DMS53 (cell line): Measurements from ENCODE around the gene NET1.

Experiments used
- DNase-seq: peaks from one replicate; lab custom pipeline; 2025; lab: John Stamatoyannopoulos, UW

Gene NET1

DNA sequence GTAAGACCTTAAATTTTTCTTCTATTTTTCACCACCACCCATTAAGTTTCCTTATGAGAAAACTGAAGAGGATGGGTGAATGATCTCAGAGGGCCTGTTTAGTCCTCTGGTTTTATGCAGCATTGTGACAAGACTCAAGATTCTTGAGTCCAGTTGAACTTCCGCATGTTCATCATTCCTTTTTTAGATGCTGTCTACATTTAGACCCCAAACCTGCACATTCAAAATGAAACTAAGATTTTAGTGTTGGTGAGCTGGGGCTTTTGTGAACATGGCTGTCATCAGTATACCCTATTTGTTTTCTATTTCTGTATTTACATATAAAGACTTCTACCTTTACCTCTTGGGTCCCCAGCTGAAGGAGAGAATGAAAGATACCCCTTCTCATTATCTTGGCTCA lies 31.1 kb downstream of the NET1 start:
- no peak for DNase-seq

DNA sequence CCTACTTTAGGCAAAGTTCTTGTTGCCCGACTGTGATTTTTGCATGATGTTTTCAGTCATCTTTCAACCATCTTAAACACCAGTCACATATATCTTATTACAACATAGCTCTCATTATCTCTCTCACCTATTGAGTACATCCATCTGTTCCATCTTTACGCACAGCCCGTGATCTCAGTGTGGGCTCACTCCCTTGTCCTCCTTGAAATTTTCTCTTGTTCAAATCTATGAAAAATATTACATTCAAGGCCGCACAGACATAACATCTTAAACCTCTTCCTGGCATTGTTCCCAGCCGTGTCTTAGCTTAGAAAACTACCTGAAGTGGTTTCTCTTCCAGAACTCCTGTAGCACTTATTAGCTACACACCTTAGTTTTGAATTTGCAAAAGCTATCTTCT lies 32.6 kb downstream of the NET1 start:
- DNase-seq: no peak

DNA sequence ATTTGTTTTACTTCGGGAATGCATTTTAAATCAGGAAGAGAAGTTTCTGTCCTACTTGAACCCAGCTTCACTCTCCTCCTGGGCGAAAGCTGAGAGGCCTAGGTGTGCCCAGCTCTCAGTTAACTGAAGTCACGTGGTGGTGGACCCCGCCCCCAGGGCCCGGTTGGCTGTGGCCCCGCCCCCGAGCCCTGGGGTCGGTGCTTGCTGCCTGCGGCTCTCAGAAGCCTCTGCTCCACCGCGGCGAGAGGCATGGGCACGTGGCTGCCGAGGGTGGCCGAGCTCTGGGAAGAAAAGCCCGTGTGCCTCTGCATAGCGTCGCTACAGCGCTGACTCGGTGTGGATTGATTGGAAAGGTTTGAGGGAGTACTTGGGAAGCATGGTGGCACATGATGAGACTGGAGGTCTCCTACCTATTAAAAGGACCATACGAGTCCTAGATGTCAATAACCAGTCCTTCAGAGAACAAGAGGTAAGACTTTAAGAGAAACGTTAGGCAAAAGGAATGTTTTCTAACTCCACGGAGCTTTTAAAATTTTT lies 34.1 kb downstream of the NET1 start:
- DNase-seq: peak; percentile 99

- DNase-seq: peak; percentile 45
These were observed 34.7 kb downstream of the NET1 start for GRCh38 chr10:5447056-5447455.

DNA sequence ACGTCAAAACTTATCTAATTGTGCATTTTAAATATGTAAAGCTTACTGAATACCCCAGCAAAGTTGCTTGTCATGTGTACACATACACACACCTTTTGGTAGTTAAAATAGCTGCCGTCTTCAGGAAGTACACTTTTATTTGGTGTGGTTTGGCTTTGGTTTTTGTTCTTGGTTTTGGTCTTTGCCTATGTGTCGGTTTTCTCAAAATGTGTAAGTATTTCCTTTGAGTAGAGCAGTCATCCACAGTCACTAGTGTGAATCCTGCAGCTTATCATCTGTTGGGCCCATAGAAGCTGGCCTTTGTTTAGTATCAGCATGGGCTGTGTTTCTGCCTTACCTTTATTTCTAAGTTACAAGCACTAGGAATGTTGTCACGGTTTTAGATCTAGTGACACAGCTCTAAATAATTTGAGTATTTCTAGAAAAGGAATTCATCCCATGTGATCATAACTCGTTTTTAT lies 35.3 kb downstream of the NET1 start:
- peak; percentile 55 for DNase-seq

- DNase-seq: no peak
These were observed 36.1 kb downstream of the NET1 start for GRCh38 chr10:5448333-5449001.

GRCh38 chr10:5449227-5449626 lies 36.9 kb downstream of the NET1 start:
- DNase-seq: no peak

DNA sequence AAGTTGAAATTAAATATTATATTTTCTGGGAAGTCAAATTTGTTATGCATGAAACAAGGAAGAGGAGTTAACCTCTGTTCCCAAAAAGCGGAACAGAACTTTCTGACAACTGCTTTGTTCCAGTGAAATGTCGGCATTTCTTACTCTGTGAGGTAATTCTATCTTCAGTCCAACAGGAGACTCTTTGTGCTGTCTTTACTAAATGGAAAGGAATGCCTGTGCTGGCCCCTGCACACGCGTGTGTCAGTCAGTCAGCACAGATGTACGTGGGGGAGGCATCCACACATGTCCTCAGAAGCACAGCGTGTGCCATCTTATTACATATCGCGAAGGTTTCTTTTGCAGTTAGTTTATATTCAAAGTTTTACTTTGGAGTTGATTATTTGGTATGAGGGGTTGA lies 37.5 kb downstream of the NET1 start:
- DNase-seq: no peak

- DNase-seq: no peak
These were observed 38.4 kb downstream of the NET1 start for GRCh38 chr10:5450605-5451384.

- DNase-seq: peak; percentile 61
These were observed 41.6 kb downstream of the NET1 start for GRCh38 chr10:5453749-5454489.

DNA sequence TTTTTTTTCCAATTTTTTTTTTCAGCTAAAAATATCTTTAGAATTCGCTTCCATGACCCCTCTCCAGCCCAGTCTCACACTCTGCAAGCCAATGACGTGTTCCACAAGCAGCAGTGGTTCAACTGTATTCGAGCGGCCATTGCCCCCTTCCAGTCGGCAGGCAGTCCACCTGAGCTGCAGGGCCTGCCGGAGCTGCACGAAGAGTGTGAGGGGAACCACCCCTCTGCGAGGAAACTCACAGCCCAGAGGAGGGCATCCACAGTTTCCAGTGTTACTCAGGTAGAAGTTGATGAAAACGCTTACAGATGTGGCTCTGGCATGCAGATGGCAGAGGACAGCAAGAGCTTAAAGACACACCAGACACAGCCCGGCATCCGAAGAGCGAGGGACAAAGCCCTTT lies 44.2 kb downstream of the NET1 start:
- DNase-seq: no peak

GRCh38 chr10:5457741-5458140 lies 45.4 kb downstream of the NET1 start:
- DNase-seq: no peak

DNA sequence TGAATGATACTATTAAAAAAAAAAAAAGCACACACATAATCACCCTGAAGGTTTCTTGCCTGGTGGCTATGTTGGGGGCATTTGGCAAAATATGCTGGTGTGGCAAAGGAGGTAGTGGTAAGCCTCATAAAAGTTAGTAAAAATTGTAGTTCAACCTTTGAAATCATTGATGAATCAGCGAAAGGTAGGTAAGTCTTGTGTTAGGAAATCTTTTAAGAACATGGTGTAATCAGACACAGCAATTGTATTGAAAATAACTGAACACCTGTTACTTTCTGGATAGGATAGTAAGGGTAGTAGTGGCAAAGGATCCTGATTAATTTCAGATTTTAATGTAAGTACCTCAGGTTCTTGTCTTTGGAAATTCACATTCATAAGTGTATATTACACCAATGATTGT lies 46.1 kb downstream of the NET1 start:
- no peak for DNase-seq

DNA sequence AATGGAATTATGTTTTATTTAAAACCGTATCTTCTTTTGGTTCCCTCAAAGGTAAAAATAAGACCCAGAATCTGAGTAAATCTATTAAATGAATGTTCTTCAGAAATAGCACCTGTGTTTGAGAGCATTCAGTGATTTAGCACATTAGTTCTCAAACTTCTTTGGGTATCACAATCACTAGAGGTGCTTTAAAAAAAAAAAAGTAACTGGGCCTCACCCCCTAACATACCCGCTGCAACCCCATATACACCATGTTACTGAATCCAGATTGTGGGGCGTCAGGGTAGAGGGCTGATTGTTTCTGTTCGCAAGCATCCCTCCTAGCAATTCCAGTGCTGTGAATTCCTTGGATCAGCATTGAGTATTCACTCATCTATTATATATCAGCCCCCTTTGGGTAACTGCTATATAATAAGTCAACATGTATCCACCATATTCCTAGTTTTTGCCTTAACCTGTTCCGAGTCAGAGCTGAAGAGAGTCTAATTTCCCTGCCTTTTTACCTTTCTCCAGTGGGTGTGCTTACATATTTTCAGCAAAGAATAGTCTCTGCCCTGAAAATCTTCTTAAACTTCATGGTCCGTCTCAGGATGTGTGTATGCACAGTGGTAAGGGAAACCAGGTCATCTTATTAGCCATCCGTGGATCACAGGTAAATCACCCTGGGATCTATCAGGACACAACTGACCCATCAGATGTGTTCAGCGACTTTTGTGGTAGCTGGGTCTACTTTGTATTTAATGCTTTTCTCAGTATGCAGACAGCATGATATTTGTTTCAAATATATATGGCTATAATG lies 46.8 kb downstream of the NET1 start:
- no peak for DNase-seq

GRCh38 chr10:5460468-5461202 lies 48.3 kb downstream of the NET1 start:
- peak; percentile 41 for DNase-seq

- DNase-seq: no peak
These were observed 48.8 kb downstream of the NET1 start for GRCh38 chr10:5461203-5461588.

GRCh38 chr10:5461914-5462840 lies 49.8 kb downstream of the NET1 start:
- no peak for DNase-seq

- no peak for DNase-seq
These were observed 50.5 kb downstream of the NET1 start for GRCh38 chr10:5462841-5463293.

DNA sequence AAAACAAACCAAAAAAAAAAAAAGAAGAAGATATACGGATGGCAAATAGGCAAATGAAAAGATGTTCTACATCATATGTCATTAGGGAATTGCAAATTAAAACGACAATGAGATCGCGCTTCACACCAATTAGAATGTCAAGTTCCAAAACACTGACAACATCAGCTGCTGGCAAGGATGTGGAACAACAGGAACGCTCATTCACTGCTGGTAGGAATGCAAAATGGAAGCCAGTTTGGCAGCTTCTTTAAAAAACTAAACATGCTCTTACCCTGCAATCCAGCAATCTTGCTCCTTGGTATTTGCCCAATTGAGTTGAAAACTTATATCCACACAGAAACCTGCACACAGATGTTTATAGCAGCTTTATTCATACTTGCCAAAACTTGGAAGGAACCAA lies 52.2 kb downstream of the NET1 start:
- no peak for DNase-seq

DNA sequence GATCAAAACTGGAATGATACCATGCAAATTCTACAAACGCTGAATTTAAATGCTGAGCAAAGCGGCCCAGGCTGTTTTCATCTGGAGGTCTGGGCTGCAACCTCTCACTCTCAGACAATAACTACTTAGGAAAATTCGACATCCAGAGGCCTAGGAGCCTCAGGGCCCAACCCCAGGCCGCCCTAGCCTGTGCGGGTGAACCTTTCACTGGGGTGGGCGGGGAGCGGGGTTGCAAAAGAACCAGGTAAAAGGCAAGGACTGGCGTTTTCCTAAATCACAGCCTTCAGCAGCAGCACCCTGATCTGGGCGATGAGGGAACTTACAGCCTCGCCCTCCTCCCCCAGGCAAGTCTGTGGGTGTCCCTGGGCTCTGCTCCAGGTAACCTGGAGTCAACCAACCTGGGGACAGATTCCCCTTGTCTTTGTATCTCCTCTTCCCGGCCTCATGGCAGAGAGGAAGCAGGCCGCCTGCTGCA lies 53.7 kb downstream of the NET1 start:
- peak; percentile 48 for DNase-seq
